Neutrophil (primary cell): ENCODE measurements around the gene ATF7IP2.

ENCODE experiments used
- H3K27ac ChIP-seq: fragments of 200-600 bp; sonication (generic); 2 replicates; pipeline ENCODE4 v1.5.1; 2016; ENCODE audit warnings: mild to moderate bottlenecking, moderate library complexity
- H3K27me3 ChIP-seq: fragments of 200-600 bp; sonication (generic); 2 replicates; pipeline ENCODE4 v1.6.0; 2016; ENCODE audit warnings: mild to moderate bottlenecking
- H3K36me3 ChIP-seq: fragments of 200-600 bp; sonication (generic); 2 replicates; pipeline ENCODE4 v1.5.1; 2017
- H3K4me1 ChIP-seq, 2 experiments: fragments of 200-600 bp in 1 of 2; sonication (generic) in 1 of 2; 1 replicate in 1 of 2; 2 replicates in 1 of 2; pipeline versions ENCODE4 v1.5.1 to v1.6.1; 2013 to 2016; ENCODE audit warnings: low read depth in 1 of 2, low read length in 1 of 2, mild to moderate bottlenecking in 1 of 2, moderate library complexity in 1 of 2; ENCODE audit not compliant: control insufficient read depth in 1 of 2, insufficient read depth in 1 of 2
- H3K4me3 ChIP-seq, 2 experiments: fragments of 200-600 bp in 1 of 2; sonication (generic) in 1 of 2; 1 replicate in 1 of 2; 2 replicates in 1 of 2; pipeline ENCODE4 v1.5.1; 2013 to 2016; ENCODE audit warnings: low read depth in 1 of 2, low read length in 1 of 2, mild to moderate bottlenecking in 1 of 2, moderate library complexity in 1 of 2
- H3K9me3 ChIP-seq: fragments of 200-600 bp; sonication (generic); 2 replicates; pipeline ENCODE4 v1.5.1; 2016
- TF ChIP-seq, protein P1 (sequence below): fragments of 200-600 bp; sonication (generic); IDR thresholded peaks from 2 replicates; pipeline ENCODE4 v1.5.1; 2016; ENCODE audit warnings: antibody characterized with exemption

ATF7IP2 gene

DNA sequence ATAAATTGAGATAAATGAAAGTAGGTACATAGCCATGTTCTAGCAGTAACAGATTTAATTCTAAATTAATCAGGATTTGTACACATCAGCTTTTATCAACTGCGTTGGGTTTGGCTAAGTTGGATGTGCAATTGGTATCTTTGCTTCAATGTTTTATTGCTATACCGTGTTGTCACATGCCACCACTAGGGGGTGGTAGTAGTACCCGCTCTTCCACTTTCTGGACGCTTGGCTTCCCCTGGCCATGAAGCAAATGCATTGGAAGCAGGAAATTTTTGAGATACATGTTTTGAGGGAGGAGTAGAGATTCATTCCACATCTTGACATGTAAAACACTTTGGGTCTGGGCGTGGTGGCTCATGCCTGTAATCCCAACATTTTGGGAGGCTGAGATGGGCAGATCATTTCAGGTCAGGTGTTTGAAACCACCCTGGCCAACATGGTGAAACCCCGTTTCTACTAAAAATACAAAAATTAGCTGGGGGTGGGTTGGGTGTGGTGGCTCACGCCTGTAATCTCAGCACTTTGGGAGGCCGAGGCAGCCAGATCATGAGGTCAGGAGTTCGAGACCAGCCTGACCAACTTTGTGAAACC, 135.9 kb downstream of the ATF7IP2 start:
- H3K4me3 ChIP-seq, result no peak overlapping the region
- H3K27me3 ChIP-seq, result no peaks in the 10 kb centered on the region
- no peaks in the 10 kb centered on the region for H3K36me3 ChIP-seq
- no peaks in the 10 kb centered on the region for H3K9me3 ChIP-seq
- TF ChIP-seq, protein P1, sequence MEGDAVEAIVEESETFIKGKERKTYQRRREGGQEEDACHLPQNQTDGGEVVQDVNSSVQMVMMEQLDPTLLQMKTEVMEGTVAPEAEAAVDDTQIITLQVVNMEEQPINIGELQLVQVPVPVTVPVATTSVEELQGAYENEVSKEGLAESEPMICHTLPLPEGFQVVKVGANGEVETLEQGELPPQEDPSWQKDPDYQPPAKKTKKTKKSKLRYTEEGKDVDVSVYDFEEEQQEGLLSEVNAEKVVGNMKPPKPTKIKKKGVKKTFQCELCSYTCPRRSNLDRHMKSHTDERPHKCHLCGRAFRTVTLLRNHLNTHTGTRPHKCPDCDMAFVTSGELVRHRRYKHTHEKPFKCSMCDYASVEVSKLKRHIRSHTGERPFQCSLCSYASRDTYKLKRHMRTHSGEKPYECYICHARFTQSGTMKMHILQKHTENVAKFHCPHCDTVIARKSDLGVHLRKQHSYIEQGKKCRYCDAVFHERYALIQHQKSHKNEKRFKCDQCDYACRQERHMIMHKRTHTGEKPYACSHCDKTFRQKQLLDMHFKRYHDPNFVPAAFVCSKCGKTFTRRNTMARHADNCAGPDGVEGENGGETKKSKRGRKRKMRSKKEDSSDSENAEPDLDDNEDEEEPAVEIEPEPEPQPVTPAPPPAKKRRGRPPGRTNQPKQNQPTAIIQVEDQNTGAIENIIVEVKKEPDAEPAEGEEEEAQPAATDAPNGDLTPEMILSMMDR, result peak; percentile 34
- H3K27ac ChIP-seq, result no peak overlapping the region
- no peaks in the 10 kb centered on the region for H3K4me1 ChIP-seq

- no peaks in the 10 kb centered on the region for H3K4me1 ChIP-seq
- no peak overlapping the region for H3K27ac ChIP-seq
- TF ChIP-seq, protein P1, result no peak
- no peaks in the 10 kb centered on the region for H3K27me3 ChIP-seq
- no peak overlapping the region for H3K4me3 ChIP-seq
- no peaks in the 10 kb centered on the region for H3K36me3 ChIP-seq
- no peaks in the 10 kb centered on the region for H3K9me3 ChIP-seq
Measured at GRCh38 chr16:10522966-10523365, 137.1 kb downstream of the ATF7IP2 start.

GRCh38 chr16:10525214-10525825, 139.5 kb downstream of the ATF7IP2 start:
- Histone ChIP-seq H3K4me3 (no peak overlapping the region), H3K4me1 (no peaks in the 10 kb centered on the region), H3K27ac (no peak overlapping the region), H3K9me3 (no peaks in the 10 kb centered on the region), H3K27me3 (no peaks in the 10 kb centered on the region), H3K36me3 (no peaks in the 10 kb centered on the region)
- TF ChIP-seq, protein P1, result no peak

- Histone ChIP-seq H3K36me3 (no peaks in the 10 kb centered on the region), H3K27me3 (no peaks in the 10 kb centered on the region), H3K4me3 (no peak overlapping the region), H3K27ac (no peak overlapping the region), H3K9me3 (no peaks in the 10 kb centered on the region), H3K4me1 (no peaks in the 10 kb centered on the region)
- TF ChIP-seq, protein P1, result no peak
Measured at GRCh38 chr16:10526962-10527361, 141.1 kb downstream of the ATF7IP2 start.

DNA sequence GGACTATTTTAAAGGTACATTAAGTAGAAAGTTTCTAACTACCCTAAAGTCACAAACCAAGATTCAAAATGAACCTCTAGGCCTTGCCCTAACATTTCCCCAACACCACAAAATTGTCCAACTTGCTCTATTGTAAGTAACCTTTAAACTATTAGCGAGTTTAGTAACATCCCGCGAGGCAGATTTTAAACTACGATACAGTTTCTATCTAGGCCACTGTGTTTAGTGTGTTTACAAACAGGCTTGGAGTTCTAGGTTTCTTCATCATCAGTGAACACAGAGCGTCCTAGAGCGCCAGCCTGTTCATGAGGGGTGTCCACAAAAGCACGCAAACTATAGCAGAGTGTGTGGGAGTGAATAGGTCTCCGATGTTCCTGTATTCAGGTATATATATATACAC, 142.8 kb downstream of the ATF7IP2 start:
- no peak overlapping the region for H3K27ac ChIP-seq
- H3K27me3 ChIP-seq, result no peaks in the 10 kb centered on the region
- TF ChIP-seq, protein P1, result no peak
- no peaks in the 10 kb centered on the region for H3K4me1 ChIP-seq
- H3K36me3 ChIP-seq, result no peaks in the 10 kb centered on the region
- no peaks in the 10 kb centered on the region for H3K9me3 ChIP-seq
- no peak overlapping the region for H3K4me3 ChIP-seq
